ENCODE data around the gene SPART.

The SPART gene

GRCh38 chr13:36346222-36347083, at the start of gene SPART:
SPART (minus strand) TSS chr13:36346394; CDS start chr13:36335830, 10,564 bp downstream.
- peak; percentile 58 for DNase-seq

DNA sequence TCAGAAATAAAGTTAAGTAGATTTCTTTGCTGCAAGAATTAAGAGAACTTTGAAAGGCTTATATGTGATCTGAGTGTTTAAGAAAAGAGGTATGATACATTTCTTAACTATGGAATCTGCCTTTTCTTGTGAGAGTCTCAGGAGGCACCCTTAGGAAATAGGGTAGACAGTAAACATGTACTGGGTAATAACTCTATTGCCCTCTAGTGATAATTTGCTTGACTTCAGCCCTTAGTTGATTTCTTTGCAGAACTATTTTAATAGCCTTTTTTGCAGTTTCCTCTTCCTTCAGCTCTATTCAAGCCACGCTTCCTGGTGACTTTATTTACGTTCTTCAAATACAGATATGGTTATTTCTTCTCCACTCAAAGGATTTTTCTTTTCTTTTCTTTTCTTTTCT, 49.1 kb upstream of the SPART start:
- DNase-seq = no peak

GRCh38 chr13:36385489-36385888, 39.3 kb upstream of the SPART start:
- DNase-seq = no peak

- DNase-seq = no peak
Measured at GRCh38 chr13:36382030-36382429, 35.8 kb upstream of the SPART start.

GRCh38 chr13:36377826-36378468, 31.8 kb upstream of the SPART start:
- DNase-seq = no peak

DNA sequence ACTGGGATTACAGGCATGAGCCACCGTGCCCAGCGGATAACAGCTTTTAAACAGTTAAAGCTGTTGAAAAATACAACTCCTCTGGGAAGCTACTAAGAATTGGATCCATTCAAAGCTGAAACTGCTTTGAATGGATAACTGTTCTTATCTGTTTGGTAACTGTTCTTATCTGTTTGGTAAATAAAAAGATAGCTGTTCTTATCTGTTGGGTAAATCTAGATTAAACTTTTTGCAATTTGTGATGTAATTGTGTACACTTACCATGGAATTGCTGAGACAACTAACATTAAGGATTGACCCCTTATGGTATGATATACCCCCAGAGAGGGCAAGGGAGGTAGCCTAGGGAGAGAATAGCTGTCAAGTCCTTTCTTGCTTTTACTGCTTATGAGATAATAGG, 27.9 kb upstream of the SPART start:
- DNase-seq = no peak

GRCh38 chr13:36371185-36371584, 25.0 kb upstream of the SPART start:
- DNase-seq = no peak

GRCh38 chr13:36370108-36370429, 23.9 kb upstream of the SPART start:
- no peak for DNase-seq

DNA sequence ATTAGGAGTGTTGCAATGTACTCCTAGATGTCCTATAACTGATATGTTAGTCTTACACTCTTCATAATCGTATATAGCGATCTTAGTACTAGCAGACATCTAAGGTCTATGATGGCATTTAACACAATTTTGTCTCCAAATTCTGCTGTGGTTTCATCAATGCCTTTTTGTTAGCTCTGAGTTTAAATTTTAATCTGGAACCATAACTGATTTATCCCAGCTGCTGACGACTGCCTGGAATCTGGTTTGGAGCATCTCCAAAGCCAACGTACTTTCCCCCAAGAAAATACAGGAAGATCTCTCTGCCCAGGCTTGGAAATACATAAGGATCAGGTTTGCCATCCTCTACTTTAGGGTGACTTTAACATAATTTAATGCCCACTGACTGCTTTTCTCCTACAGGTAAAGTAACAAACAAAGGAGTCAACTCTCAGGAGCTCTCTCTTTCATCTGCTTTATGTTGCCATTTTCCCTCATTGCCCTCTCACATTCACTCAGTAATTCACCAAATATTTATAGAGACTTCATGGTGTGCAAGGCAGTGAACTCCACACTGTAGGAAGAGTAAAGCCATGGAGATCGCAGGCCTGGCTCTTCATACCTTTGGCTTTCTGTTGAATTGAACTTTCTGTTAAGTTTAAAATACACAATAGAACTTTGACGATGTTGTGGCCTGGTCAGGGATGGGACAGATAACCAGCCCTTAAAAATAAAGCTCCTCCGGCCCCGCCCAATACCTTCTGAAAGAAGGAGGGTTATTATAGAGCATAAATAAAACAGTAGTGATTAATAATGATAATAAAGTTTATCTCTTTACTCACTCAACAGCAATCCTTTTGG, 23.3 kb upstream of the SPART start:
- no peak for DNase-seq

DNA sequence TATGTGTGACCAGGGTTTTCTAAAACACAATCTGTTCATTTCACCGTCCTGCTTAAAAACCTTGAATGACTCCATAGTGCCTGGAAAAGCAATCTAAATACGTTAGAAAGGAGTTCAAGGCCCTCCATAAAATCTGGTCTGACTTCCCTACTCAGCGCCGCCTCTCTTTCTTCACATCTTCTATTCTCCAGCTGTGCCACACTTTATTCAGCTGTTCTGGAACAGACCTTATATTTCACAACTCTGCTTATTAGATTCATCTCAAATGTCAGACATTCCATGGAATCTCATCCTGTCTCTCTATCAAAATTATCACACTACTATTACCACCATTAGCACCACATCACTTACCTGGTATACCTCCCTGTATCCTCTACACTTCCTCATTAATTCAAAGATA, 19.8 kb upstream of the SPART start:
- no peak for DNase-seq

DNA sequence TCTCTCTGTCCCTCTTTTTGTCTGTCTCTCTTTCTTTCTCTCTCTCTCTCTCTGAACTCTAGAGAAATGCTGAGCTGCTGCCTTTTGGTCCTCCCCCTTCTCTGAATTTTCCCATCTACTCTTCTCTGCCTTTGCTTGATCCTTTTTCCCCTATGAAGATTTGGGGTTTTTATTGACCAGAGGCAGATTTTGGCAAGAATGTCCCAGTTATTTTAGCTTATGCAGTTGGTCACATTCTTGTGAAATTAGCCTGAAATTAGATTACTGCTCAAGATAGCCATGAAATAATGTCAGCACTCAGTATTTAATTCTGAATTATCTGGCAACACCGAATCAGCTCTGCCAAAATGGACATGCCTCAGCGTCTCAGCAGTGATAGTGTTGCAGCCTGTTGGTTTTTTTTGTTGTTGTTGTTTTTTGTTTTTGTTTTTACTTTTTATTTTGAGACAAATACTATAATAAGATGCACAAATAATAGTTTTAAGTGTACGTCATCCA, 17.2 kb upstream of the SPART start:
- DNase-seq = no peak

DNA sequence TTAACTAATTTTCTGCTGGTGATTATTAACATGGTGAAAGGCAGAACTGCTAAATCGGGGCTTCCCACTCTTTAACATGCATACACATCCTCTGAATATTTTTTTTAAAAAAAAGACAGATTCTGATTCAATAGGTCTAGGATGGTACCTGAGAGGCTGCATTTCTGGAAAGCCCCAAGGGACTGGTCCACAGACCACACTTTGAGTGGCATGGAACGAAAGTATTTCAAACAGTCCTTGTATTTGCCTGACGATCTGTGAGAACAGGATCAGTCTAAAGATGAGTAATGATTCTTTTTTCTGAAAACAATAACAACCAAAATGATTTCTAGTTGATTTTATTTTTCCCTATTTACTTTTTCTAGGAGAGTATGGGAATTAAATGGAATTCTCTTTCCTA, 16.7 kb upstream of the SPART start:
- DNase-seq = no peak

GRCh38 chr13:36362251-36362650, 16.1 kb upstream of the SPART start:
- no peak for DNase-seq

DNA sequence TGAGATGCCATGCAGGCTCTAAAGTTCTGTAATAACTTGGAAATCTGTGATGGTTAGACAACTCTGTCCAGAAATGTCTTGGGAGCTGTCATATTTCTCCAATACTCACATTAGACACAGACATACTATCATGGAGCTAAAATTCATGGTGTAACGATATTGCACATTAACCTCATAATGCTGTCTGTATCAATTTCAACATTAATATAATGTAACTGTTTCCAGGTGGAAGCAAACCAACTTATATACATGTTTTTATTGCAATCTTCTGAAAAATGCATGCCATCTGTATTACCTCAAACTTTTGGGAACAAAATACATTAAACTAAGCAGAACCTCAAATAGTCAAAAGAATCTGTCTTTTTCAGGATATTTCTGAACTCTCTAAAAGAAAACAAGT, 14.7 kb upstream of the SPART start:
- DNase-seq = no peak

DNA sequence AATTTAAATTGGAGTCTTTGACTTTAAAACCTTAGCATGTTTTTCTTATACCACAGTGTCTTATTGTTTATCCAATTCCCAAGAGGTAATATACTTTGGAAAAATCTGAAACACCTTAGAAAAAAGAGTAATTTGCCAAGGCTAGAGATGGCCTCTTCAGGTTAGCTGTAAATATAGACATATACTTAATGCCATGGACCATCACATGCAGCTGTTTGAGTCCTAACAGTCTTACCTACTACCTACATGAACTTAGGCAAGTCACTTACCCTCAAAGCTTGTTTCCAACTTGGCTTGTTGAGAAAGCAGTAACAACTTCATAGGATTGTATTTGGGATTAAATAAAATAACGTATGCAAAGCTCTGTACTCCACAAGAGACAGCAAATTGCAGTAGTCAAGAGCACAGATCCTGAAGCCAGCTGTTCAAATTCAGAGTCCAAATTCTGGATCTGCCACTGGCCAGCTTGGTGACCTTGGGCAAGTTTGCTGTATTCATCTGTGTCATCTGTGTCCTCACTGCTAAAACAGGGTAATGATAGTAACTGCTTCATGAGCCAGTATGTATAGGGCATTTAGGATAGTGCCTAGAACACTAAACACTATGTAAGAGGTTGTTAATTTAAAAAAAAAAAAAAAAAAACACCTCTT, 13.2 kb upstream of the SPART start:
- DNase-seq = no peak

- no peak for DNase-seq
Measured at GRCh38 chr13:36358175-36358718, 12.1 kb upstream of the SPART start.

- DNase-seq = no peak
Measured at GRCh38 chr13:36357692-36358091, 11.5 kb upstream of the SPART start.

- no peak for DNase-seq
Measured at GRCh38 chr13:36357231-36357630, 11.0 kb upstream of the SPART start.

DNA sequence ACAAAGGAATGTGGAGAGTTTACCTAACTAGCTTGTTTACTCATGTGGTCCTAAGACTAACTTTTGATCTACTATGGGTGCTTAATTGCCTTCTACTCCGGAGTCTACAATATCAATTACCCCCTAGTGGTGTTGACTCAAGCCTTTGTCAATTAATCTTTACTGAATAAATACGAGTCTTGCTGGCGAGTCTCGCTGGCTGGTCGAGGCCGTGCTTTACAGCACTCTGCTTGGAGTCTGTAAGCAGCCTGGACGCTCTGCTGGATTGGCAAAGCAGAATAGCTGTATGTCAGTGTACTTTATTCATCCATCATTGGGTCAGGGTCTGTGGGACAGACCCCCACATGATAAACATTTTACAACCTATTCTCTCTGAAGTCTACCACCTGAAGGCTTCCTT, 9.9 kb upstream of the SPART start:
- DNase-seq = no peak

DNA sequence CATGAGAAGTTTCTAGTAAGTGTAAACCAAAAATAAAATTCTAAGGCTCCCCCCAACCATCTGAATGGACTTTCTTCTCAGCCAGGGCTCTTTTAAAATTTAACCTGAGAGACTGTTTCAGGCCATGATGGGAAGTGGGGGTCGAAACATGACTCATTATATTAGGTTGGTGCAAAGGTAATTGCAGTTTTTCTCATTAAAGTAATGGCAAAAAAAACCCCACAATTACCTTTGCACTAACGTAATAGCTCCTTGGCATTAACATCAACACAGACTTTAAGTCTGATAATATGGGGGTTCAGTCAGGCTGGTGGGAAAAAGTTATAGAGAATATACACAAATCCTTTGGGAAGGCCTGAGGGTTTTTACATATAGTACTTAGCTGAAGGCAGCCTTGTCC, 9.4 kb upstream of the SPART start:
- no peak for DNase-seq

DNA sequence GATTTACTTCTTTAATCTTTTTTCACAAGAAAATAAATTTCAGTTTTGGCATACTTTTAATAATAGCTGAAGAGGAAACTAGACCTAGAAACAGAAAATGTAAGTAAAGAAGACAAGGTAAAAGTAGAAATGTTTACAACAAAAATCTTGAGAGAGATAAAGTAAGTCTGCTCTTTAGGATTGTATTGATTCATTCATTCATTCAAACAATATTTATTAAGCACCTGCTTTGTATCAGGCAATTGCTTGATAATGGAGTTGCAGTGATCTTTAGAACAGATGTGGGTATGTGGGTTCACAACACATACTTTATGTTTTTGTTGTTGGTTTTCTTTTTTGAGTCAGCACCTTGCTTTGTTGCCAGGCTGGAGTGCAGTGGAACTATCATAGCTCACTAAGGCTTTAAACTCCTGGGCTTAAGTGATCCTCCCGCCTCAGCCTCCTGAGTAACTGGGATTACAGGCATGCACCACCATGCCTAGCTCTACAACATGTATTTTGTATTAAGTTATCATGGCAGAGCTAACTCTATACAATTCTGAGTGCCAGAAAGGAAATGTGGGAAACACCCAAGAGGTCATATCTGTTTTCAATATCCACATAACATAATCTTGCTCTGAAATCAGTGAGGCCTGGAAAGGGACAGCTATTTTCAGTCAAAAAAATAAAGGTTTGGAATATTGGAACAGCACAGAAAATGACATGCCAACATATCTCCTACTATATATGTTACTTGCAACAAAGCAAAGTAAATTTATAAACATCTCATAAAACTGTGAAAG, 8.8 kb upstream of the SPART start:
- DNase-seq = no peak

DNA sequence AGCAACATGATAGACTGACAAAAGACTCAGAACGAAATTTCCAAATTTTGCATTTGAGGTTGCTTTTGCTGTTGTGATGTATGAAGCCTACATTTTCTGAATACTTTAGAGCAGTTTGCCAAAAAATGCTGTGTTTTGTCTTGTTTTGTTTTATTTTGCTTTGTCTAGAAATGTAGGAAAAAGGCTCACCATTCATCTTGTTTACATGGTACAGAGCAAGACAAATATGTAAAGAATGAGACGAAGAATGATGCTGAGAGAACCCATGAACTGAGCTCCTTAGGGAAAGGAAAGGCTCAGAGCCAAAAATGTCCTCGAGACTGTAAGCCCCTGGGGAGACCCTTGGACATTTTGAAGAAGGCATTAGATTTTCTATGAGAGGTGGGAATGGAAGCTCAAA, 6.8 kb upstream of the SPART start:
- DNase-seq = no peak

Measured in DMS 273 treated with DMSO at 0.1 percent for 48 hours (cell line).